ENCODE data around the gene ATP10B.

The ATP10B gene

DNA sequence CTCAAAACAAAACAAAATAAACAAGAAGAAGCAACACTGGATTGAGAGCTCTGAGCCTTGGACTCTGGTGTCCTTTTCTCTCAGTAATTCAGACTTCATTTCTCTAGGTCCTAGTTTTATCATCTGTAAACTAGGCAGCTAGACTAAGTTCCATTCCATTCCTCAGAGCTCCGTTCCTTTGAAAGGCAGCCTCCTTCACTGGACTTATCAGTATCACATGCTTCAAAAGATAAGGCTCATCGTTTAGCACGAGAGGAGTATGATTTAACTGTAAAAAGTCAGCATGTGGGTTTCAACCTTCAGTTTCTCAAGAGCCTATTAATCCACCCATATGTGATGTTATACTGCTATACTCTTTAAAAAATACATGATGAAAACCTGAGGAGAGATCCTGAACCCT lies 1.6 kb downstream of the ATP10B start:
- Histone ChIP-seq H3K4me3 (ENCODE audit: insufficient read depth, low read depth, low read length, poor library complexity, severe bottlenecking) (no peak overlapping the region), H3K36me3 (ENCODE audit: control insufficient read depth, insufficient read depth, low read length) (no peaks in the 10 kb centered on the region), H3K4me1 (ENCODE audit: control insufficient read depth, insufficient read depth, low read length, poor library complexity, severe bottlenecking) (no peaks in the 10 kb centered on the region), H3K27ac (ENCODE audit: insufficient read depth, low read length, poor library complexity, severe bottlenecking) (no peak overlapping the region), H3K9me3 (ENCODE audit: control insufficient read depth, low read length) (no peaks in the 10 kb centered on the region), H3K27me3 (replicated peaks; ENCODE audit: control insufficient read depth, insufficient read depth, low read length, poor library complexity, severe bottlenecking) (no peaks in the 10 kb centered on the region)
- no peak for DNase-seq

DNA sequence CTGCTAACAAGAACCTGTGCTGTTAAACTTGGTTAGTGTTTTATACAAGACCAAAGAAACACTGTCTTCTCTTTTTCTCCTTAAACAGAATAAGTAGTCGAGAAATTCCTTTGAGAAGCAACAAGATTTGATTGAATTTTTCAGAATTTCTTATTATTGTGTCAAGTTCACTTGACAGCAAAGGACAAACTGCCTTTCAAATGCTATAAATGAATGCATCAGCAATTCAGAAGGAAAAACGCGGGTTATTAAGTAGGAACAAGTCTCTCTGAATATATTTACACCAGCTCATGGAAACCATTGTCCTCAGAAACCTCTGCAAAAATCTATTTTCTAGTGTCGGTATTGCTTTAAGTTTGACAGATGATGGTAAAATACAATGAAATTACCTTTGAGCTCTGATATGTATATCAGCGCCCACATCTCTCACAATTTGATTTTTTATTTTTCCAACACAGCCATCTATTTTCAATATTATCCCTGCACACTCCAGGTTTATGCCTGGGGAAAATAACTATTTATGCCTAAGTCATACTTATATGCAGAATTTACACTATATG lies 4.4 kb downstream of the ATP10B start:
- H3K27me3 ChIP-seq (replicated peaks; ENCODE audit: control insufficient read depth, insufficient read depth, low read length, poor library complexity, severe bottlenecking): no peaks in the 10 kb centered on the region
- no peak for DNase-seq
- H3K27ac ChIP-seq (ENCODE audit: insufficient read depth, low read length, poor library complexity, severe bottlenecking): no peak overlapping the region
- no peaks in the 10 kb centered on the region for H3K4me1 ChIP-seq (ENCODE audit: control insufficient read depth, insufficient read depth, low read length, poor library complexity, severe bottlenecking)
- H3K9me3 ChIP-seq (ENCODE audit: control insufficient read depth, low read length): no peaks in the 10 kb centered on the region
- H3K36me3 ChIP-seq (ENCODE audit: control insufficient read depth, insufficient read depth, low read length): no peaks in the 10 kb centered on the region
- no peak overlapping the region for H3K4me3 ChIP-seq (ENCODE audit: insufficient read depth, low read depth, low read length, poor library complexity, severe bottlenecking)

DNA sequence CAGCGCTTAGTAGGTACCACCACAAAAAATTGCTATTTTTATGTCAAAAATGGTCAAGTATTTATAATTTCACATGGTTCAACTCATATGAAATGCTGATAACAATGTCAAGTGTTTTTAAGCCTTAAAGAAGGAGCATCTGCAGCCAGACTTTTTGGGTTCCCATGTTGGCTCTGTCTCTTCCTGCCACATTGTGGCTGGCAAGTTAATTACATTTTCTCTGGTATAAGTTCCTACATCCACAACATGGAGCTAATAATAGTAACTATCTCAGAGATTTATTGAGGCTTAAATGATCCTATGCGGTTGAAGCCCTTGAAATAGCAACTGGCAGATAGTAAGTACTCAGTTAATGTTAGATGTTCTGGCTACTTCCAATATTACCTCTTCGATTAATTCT lies 5.4 kb downstream of the ATP10B start:
- H3K4me1 ChIP-seq (ENCODE audit: control insufficient read depth, insufficient read depth, low read length, poor library complexity, severe bottlenecking): no peaks in the 10 kb centered on the region
- no peaks in the 10 kb centered on the region for H3K36me3 ChIP-seq (ENCODE audit: control insufficient read depth, insufficient read depth, low read length)
- DNase-seq: no peak
- no peaks in the 10 kb centered on the region for H3K9me3 ChIP-seq (ENCODE audit: control insufficient read depth, low read length)
- no peak overlapping the region for H3K27ac ChIP-seq (ENCODE audit: insufficient read depth, low read length, poor library complexity, severe bottlenecking)
- no peak overlapping the region for H3K4me3 ChIP-seq (ENCODE audit: insufficient read depth, low read depth, low read length, poor library complexity, severe bottlenecking)
- H3K27me3 ChIP-seq (replicated peaks; ENCODE audit: control insufficient read depth, insufficient read depth, low read length, poor library complexity, severe bottlenecking): no peaks in the 10 kb centered on the region

DNA sequence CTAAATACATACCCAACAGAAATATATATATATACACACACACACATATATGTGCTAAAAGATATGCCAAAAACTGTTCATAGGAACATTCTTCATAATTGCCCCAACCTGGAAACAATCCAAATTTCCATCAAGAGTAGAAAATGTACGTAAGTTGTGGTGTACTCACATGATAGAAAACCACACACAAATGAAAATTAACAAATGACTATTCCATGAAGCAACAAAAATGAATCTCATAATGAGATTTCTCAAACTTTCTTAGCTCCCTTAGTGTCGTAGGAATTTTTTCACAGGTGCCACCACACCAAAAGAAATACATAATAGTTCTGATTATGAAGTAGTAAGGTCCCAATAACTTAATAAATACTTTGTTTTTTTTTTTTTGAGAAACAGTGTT lies 7.8 kb downstream of the ATP10B start:
- Histone ChIP-seq H3K4me3 (ENCODE audit: insufficient read depth, low read depth, low read length, poor library complexity, severe bottlenecking) (no peak overlapping the region), H3K27me3 (replicated peaks; ENCODE audit: control insufficient read depth, insufficient read depth, low read length, poor library complexity, severe bottlenecking) (no peaks in the 10 kb centered on the region), H3K36me3 (ENCODE audit: control insufficient read depth, insufficient read depth, low read length) (no peaks in the 10 kb centered on the region), H3K9me3 (ENCODE audit: control insufficient read depth, low read length) (no peaks in the 10 kb centered on the region), H3K4me1 (ENCODE audit: control insufficient read depth, insufficient read depth, low read length, poor library complexity, severe bottlenecking) (no peaks in the 10 kb centered on the region), H3K27ac (ENCODE audit: insufficient read depth, low read length, poor library complexity, severe bottlenecking) (no peak overlapping the region)
- DNase-seq: no peak

DNA sequence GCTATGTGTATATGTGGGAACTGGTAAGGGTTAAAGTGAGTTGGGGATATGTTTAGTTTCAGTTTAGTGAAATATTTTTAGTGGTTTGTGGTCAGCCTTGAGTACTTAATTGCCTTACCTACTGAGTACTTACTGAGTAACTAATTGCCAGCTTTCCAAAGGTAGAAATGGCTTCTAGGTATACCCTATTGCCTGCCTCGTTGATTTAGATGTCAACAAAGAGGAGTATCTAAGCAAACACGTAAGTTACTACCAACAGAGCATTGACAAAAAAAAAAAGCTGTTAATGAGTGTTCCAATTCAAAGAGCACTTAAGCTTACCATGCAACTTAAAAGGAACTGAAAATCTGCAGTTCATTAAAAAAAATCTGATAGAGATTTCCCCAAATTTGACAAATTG lies 8.8 kb downstream of the ATP10B start:
- no peaks in the 10 kb centered on the region for H3K9me3 ChIP-seq (ENCODE audit: control insufficient read depth, low read length)
- no peaks in the 10 kb centered on the region for H3K4me1 ChIP-seq (ENCODE audit: control insufficient read depth, insufficient read depth, low read length, poor library complexity, severe bottlenecking)
- no peak overlapping the region for H3K4me3 ChIP-seq (ENCODE audit: insufficient read depth, low read depth, low read length, poor library complexity, severe bottlenecking)
- H3K36me3 ChIP-seq (ENCODE audit: control insufficient read depth, insufficient read depth, low read length): no peaks in the 10 kb centered on the region
- H3K27ac ChIP-seq (ENCODE audit: insufficient read depth, low read length, poor library complexity, severe bottlenecking): no peak overlapping the region
- no peaks in the 10 kb centered on the region for H3K27me3 ChIP-seq (replicated peaks; ENCODE audit: control insufficient read depth, insufficient read depth, low read length, poor library complexity, severe bottlenecking)
- no peak for DNase-seq

DNA sequence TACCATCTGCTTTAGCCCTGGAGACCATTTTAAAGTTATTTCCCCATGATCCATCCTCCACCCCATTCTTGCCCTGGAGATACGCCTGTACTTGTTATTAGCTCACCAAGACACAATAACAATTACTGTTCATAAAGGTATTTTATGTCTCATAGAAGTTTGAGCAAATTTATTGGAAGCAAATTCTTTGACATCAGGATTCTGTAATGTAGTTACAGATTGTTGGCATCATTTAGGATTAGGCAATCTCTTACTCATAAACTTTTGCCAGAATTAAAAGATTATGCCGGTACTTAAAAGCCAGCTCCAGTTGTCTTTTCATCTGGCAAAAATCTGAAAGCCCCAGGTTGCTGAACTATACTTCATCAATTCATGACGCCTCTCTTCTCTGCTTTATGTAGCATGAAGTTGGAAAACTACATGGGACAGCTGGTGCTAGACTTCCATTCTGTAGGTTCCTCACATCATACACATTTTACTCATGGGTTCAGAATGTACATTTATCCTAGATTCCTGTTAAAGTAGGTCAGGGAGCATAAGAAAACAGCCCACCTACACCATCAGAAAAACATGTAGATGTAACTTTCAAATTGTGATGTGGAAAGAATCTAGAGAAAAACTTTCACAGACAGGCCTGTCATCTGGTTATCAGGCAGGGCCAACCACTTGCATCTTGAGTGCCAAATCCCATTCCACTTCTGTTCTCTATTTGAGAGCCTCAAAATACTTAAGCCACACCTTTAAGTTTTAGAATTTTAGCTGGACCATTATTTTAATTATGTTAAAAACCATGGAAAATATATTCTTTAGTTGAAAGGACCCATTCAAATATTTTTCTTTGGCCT lies 14.0 kb downstream of the ATP10B start:
- no peaks in the 10 kb centered on the region for H3K27me3 ChIP-seq (replicated peaks; ENCODE audit: control insufficient read depth, insufficient read depth, low read length, poor library complexity, severe bottlenecking)

DNA sequence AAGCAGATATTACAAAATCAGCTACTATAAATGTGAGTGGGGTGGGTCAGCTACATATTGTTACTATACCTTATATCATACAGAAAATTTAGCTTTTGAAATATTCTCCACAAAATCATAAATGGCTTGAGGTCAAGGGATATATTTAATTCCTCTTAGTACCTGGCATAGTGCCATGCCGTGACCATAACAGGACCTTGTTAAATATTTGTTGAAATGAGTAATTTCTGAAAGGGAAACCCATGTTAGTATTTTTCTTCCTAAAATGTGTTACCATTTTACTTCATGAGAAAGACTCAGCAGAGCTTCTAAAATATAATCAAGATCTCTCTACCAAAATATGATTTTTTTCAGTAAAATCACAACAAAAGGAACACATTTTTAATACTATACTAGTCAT lies 14.8 kb downstream of the ATP10B start:
- H3K27me3 ChIP-seq (replicated peaks; ENCODE audit: control insufficient read depth, insufficient read depth, low read length, poor library complexity, severe bottlenecking): no peaks in the 10 kb centered on the region
- no peak overlapping the region for H3K4me3 ChIP-seq (ENCODE audit: insufficient read depth, low read depth, low read length, poor library complexity, severe bottlenecking)
- no peak overlapping the region for H3K27ac ChIP-seq (ENCODE audit: insufficient read depth, low read length, poor library complexity, severe bottlenecking)
- no peaks in the 10 kb centered on the region for H3K36me3 ChIP-seq (ENCODE audit: control insufficient read depth, insufficient read depth, low read length)
- DNase-seq: no peak
- H3K9me3 ChIP-seq (ENCODE audit: control insufficient read depth, low read length): no peaks in the 10 kb centered on the region
- no peaks in the 10 kb centered on the region for H3K4me1 ChIP-seq (ENCODE audit: control insufficient read depth, insufficient read depth, low read length, poor library complexity, severe bottlenecking)

More for the DNA sequence above, 14.0 kb downstream of the ATP10B start:
- no peaks in the 10 kb centered on the region for H3K4me1 ChIP-seq (ENCODE audit: control insufficient read depth, insufficient read depth, low read length, poor library complexity, severe bottlenecking)
- H3K27ac ChIP-seq (ENCODE audit: insufficient read depth, low read length, poor library complexity, severe bottlenecking): no peak overlapping the region
- no peak for DNase-seq
- H3K9me3 ChIP-seq (ENCODE audit: control insufficient read depth, low read length): no peaks in the 10 kb centered on the region
- no peaks in the 10 kb centered on the region for H3K36me3 ChIP-seq (ENCODE audit: control insufficient read depth, insufficient read depth, low read length)
- H3K4me3 ChIP-seq (ENCODE audit: insufficient read depth, low read depth, low read length, poor library complexity, severe bottlenecking): no peak overlapping the region

DNA sequence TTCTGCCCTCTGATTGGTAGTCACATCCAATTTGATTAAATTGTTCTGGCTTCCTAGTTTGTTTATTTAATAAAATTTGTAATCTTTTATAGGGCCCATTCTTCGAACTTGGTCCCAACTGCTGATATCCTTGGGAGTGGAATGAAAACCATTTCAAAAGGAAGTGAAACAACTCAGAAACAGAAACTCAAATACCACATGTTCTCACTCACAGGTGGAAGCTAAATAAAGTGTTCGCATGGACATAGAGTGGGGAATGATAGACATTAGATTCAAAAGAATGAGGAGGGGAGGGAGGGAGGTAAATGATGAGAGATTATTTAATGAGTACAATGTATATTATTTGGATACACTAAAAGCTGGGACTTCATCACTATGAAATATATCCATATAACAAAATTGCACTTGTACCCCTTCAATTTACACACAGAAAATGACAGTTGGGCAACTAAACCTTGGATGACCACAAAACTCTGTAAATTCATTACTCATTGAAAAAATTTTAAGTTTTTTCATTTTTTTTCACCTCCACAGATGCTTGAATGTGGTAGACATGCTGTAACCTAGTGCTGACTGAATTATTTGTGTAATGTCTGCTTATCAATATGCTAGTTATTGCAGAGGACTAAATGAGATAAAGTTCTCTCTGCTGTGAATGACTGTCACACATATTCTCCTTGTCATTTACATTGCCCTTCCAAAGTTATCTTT lies 16.0 kb downstream of the ATP10B start:
- H3K36me3 ChIP-seq (ENCODE audit: control insufficient read depth, insufficient read depth, low read length): no peaks in the 10 kb centered on the region
- H3K4me3 ChIP-seq (ENCODE audit: insufficient read depth, low read depth, low read length, poor library complexity, severe bottlenecking): no peak overlapping the region
- no peak overlapping the region for H3K27ac ChIP-seq (ENCODE audit: insufficient read depth, low read length, poor library complexity, severe bottlenecking)
- no peaks in the 10 kb centered on the region for H3K9me3 ChIP-seq (ENCODE audit: control insufficient read depth, low read length)
- DNase-seq: no peak
- H3K4me1 ChIP-seq (ENCODE audit: control insufficient read depth, insufficient read depth, low read length, poor library complexity, severe bottlenecking): no peaks in the 10 kb centered on the region
- no peaks in the 10 kb centered on the region for H3K27me3 ChIP-seq (replicated peaks; ENCODE audit: control insufficient read depth, insufficient read depth, low read length, poor library complexity, severe bottlenecking)

DNA sequence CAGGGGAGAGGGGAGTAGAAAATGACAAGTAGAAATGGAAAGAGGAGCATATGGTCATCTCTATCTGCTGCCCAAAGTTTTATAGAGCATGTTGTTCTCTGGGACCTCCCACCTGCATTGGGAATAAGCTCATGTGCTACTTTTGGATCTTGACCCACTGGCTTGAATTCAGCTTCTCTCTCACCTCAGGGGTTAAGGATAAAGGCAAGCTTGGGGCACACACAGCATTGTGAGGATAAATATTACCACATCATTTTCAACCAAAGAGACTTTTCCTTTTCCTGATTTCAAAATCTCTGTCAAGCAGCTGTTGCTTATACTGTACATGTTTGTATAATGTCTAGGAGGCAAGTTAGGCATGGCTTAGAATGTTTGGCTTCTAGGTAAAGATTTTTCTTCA lies 16.6 kb downstream of the ATP10B start:
- no peak for DNase-seq
- Histone ChIP-seq H3K4me3 (ENCODE audit: insufficient read depth, low read depth, low read length, poor library complexity, severe bottlenecking) (no peak overlapping the region), H3K36me3 (ENCODE audit: control insufficient read depth, insufficient read depth, low read length) (no peaks in the 10 kb centered on the region), H3K4me1 (ENCODE audit: control insufficient read depth, insufficient read depth, low read length, poor library complexity, severe bottlenecking) (no peaks in the 10 kb centered on the region), H3K27me3 (replicated peaks; ENCODE audit: control insufficient read depth, insufficient read depth, low read length, poor library complexity, severe bottlenecking) (no peaks in the 10 kb centered on the region), H3K9me3 (ENCODE audit: control insufficient read depth, low read length) (no peaks in the 10 kb centered on the region), H3K27ac (ENCODE audit: insufficient read depth, low read length, poor library complexity, severe bottlenecking) (no peak overlapping the region)

DNA sequence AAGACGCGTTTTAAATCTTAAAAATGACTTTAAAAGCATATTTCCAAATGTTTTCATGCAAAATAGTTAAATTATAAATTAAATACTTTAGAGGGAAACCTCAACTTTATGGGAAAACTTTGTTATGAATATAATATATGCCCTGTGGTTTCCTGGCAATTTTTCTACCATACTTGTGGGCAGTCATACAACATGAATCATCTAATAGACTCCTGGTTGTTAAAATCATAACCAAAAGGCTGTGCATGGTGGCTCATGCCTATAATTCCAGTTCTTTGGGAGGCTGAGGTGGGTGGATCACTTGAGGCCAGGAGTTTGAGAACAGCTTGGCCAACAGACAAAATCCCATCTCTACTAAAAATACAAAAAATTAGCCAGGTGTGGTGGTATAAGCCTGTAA lies 18.2 kb downstream of the ATP10B start:
- H3K36me3 ChIP-seq (ENCODE audit: control insufficient read depth, insufficient read depth, low read length): no peaks in the 10 kb centered on the region
- no peaks in the 10 kb centered on the region for H3K27me3 ChIP-seq (replicated peaks; ENCODE audit: control insufficient read depth, insufficient read depth, low read length, poor library complexity, severe bottlenecking)
- DNase-seq: no peak

More for the DNA sequence above, 18.2 kb downstream of the ATP10B start:
- Histone ChIP-seq H3K27ac (ENCODE audit: insufficient read depth, low read length, poor library complexity, severe bottlenecking) (no peak overlapping the region), H3K9me3 (ENCODE audit: control insufficient read depth, low read length) (no peaks in the 10 kb centered on the region), H3K4me3 (ENCODE audit: insufficient read depth, low read depth, low read length, poor library complexity, severe bottlenecking) (no peak overlapping the region), H3K4me1 (ENCODE audit: control insufficient read depth, insufficient read depth, low read length, poor library complexity, severe bottlenecking) (no peaks in the 10 kb centered on the region)
